H1 (cell line): Measurements from ENCODE around the gene NBEA.

Source experiments
- BRCA1 ChIP-seq: IDR thresholded peaks from 2 replicates; pipeline ENCODE4 v1.6.1; 2012; ENCODE audit warnings: low read depth, low read length, improper control_type of control experiment
- CEBPB ChIP-seq: IDR thresholded peaks from 2 replicates; pipeline ENCODE4 v1.6.1; 2012; ENCODE audit warnings: low read depth, low read length
- EZH2 ChIP-seq: fragments of 200-600 bp; sonication (generic); IDR thresholded peaks from 2 replicates; pipeline ENCODE4 v1.7.1; 2012; ENCODE audit warnings: low read depth, mild to moderate bottlenecking, moderate library complexity, low read length, inconsistent platforms; ENCODE audit not compliant: severe bottlenecking
- FOSL1 ChIP-seq: IDR thresholded peaks from 2 replicates; pipeline ENCODE4 v1.6.1; 2011; ENCODE audit warnings: mild to moderate bottlenecking, low read depth, low read length, moderate library complexity; ENCODE audit not compliant: insufficient read depth
- GABPA ChIP-seq: IDR thresholded peaks from 2 replicates; pipeline ENCODE4 v1.6.1; 2011; ENCODE audit warnings: mild to moderate bottlenecking, low read length, moderate library complexity, borderline replicate concordance; ENCODE audit not compliant: insufficient read depth
- KDM5A ChIP-seq: fragments of 200-600 bp; IDR thresholded peaks from 2 replicates; pipeline ENCODE4 v1.7.1; 2012; ENCODE audit warnings: mild to moderate bottlenecking, low read length, inconsistent platforms, mixed read lengths
- MAFK ChIP-seq: IDR thresholded peaks from 2 replicates; pipeline ENCODE4 v1.6.1; 2012; ENCODE audit warnings: low read depth, mild to moderate bottlenecking, improper control_type of control experiment, low read length
- POLR2A ChIP-seq, 2 experiments: IDR thresholded peaks; 1 replicate in 1 of 2; 2 replicates in 1 of 2; pipeline ENCODE4 v1.6.1; 2011; ENCODE audit warnings: low read depth in 2 of 2, low read length in 2 of 2, mild to moderate bottlenecking in 2 of 2; ENCODE audit errors: control extremely low read depth in 1 of 2
- POLR2AphosphoS5 ChIP-seq: IDR thresholded peaks from 2 replicates; pipeline ENCODE4 v1.6.1; 2011; ENCODE audit warnings: low read depth, low read length
- RAD21 ChIP-seq, 2 experiments: IDR thresholded peaks in 1 of 2; conservative IDR thresholded peaks in 1 of 2; 2 replicates each; pipeline ENCODE4 v1.6.1; 2011; ENCODE audit warnings: low read depth in 2 of 2, low read length in 2 of 2, improper control_type of control experiment in 1 of 2, inconsistent platforms in 1 of 2, mild to moderate bottlenecking in 1 of 2, moderate library complexity in 1 of 2
- TBP ChIP-seq: IDR thresholded peaks from 2 replicates; pipeline ENCODE4 v1.6.1; 2011; ENCODE audit warnings: low read depth, low read length, improper control_type of control experiment
- TF ChIP-seq, protein P1 (sequence below): IDR thresholded peaks from 2 replicates; pipeline ENCODE4 v1.6.1; 2012; ENCODE audit warnings: low read length, inconsistent platforms
- TF ChIP-seq, protein P2 (sequence below), 3 experiments: IDR thresholded peaks; 1 replicate in 2 of 3; 2 replicates in 1 of 3; pipeline versions ENCODE4 v1.5.1 to v1.6.1; 2011; ENCODE audit warnings: low read length in 3 of 3, mild to moderate bottlenecking in 3 of 3, inconsistent platforms in 2 of 3, low read depth in 1 of 3, moderate library complexity in 1 of 3; ENCODE audit not compliant: insufficient read depth in 1 of 3; ENCODE audit errors: control extremely low read depth in 1 of 3
- TF ChIP-seq, protein P3 (sequence below): IDR thresholded peaks from 2 replicates; pipeline ENCODE4 v1.6.1; 2011; ENCODE audit warnings: low read depth, mild to moderate bottlenecking, low read length; ENCODE audit not compliant: insufficient read depth

DNA sequence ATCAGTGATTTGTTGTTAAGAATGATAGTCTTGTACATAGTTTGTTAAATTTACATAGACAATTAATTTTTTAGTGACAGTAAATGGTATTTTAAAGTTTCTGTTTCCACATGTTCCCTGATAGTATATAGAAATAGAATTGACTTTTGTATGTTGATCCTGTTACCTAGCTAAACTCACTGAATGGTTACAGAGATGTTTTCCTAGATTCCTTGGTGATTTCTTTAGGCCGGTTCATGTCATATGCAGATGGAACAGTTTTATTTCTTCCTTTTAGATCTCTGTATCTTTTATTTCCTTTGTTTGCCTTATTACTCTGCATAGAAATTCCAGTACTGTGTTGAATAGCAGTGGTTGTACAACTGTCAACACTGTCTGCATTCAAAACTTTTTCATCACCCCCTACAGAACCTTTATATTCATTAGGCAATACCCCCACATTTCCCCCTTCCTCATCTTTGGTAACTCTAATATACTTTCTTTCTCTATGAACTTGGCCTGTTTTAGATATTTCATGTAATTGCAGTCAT is 86.3 kb downstream of the NBEA start:
- TF ChIP-seq EZH2: no peak
- TF ChIP-seq, protein P1, sequence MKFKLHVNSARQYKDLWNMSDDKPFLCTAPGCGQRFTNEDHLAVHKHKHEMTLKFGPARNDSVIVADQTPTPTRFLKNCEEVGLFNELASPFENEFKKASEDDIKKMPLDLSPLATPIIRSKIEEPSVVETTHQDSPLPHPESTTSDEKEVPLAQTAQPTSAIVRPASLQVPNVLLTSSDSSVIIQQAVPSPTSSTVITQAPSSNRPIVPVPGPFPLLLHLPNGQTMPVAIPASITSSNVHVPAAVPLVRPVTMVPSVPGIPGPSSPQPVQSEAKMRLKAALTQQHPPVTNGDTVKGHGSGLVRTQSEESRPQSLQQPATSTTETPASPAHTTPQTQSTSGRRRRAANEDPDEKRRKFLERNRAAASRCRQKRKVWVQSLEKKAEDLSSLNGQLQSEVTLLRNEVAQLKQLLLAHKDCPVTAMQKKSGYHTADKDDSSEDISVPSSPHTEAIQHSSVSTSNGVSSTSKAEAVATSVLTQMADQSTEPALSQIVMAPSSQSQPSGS: no peak
- TF ChIP-seq, protein P2, sequence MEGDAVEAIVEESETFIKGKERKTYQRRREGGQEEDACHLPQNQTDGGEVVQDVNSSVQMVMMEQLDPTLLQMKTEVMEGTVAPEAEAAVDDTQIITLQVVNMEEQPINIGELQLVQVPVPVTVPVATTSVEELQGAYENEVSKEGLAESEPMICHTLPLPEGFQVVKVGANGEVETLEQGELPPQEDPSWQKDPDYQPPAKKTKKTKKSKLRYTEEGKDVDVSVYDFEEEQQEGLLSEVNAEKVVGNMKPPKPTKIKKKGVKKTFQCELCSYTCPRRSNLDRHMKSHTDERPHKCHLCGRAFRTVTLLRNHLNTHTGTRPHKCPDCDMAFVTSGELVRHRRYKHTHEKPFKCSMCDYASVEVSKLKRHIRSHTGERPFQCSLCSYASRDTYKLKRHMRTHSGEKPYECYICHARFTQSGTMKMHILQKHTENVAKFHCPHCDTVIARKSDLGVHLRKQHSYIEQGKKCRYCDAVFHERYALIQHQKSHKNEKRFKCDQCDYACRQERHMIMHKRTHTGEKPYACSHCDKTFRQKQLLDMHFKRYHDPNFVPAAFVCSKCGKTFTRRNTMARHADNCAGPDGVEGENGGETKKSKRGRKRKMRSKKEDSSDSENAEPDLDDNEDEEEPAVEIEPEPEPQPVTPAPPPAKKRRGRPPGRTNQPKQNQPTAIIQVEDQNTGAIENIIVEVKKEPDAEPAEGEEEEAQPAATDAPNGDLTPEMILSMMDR (IDR thresholded peaks at IDR 0.05; ENCODE audit: control extremely low read depth in 1 of 3, insufficient read depth in 1 of 3, low read depth in 1 of 3, low read length in 3 of 3): no peak
- TF ChIP-seq POLR2A (IDR thresholded peaks at IDR 0.05; ENCODE audit: control extremely low read depth in 1 of 2, low read depth in 2 of 2, low read length in 2 of 2): no peak
- TF ChIP-seq KDM5A: no peak
- TF ChIP-seq RAD21 (IDR thresholded peaks at IDR 0.05 in 1 of 2, conservative IDR thresholded peaks at IDR 0.05 in 1 of 2; ENCODE audit: low read depth in 2 of 2, low read length in 2 of 2): no peak
- TF ChIP-seq MAFK: no peak
- no peak for TF ChIP-seq TBP
- TF ChIP-seq GABPA: no peak
- TF ChIP-seq POLR2AphosphoS5: no peak
- no peak for TF ChIP-seq CEBPB
- no peak for TF ChIP-seq FOSL1
- TF ChIP-seq, protein P3, sequence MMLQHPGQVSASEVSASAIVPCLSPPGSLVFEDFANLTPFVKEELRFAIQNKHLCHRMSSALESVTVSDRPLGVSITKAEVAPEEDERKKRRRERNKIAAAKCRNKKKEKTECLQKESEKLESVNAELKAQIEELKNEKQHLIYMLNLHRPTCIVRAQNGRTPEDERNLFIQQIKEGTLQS: no peak
- TF ChIP-seq BRCA1: no peak
